Measurements from ENCODE around the gene SYN1.

DNA sequence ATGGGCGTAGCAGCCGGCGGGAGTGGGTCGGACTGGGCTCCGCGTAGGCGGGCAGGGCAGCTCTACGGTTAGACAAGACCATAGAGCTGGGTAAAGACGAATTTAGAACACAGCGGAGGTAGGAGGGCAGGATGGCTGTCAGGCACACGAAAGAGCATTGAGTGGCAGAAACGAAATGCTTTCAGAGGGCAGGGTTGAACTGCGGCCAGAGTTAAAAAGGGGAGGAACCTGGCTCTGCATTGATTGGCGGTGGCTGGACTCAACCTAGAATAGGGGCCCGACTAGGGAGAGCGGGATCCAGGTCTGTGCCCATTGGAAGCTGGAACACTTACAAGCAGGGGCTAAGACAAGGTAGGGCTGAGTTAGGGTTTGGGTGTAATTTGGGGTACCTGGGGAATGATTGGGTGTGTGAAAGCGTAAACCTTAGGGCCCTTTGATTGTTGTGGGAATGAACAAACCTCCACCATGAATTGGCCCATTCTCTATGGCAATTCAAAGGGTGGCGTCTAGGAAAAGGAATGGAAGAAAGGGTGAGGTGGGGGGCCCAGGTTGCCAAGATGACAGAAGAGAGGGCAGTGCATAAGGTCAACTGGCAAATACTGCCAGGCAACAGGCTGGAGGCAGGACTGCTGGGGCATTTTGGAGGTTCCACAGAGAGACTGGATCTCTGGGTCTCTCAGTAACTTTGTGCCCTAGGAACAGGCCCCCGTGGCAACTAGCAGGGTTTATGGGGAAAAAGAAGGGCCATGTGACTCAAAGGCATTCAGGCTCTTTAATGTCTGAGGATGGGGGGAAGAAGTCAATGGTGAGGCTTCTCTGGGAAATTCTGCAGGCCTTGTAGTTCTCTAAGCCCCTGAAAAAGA, 31.6 kb upstream of the SYN1 start:
- TF ChIP-seq, protein P1, sequence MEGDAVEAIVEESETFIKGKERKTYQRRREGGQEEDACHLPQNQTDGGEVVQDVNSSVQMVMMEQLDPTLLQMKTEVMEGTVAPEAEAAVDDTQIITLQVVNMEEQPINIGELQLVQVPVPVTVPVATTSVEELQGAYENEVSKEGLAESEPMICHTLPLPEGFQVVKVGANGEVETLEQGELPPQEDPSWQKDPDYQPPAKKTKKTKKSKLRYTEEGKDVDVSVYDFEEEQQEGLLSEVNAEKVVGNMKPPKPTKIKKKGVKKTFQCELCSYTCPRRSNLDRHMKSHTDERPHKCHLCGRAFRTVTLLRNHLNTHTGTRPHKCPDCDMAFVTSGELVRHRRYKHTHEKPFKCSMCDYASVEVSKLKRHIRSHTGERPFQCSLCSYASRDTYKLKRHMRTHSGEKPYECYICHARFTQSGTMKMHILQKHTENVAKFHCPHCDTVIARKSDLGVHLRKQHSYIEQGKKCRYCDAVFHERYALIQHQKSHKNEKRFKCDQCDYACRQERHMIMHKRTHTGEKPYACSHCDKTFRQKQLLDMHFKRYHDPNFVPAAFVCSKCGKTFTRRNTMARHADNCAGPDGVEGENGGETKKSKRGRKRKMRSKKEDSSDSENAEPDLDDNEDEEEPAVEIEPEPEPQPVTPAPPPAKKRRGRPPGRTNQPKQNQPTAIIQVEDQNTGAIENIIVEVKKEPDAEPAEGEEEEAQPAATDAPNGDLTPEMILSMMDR (optimal IDR thresholded peaks at IDR 0.05 in 1 of 3, IDR thresholded peaks at IDR 0.05 in 1 of 3, conservative IDR thresholded peaks at IDR 0.05 in 1 of 3; ENCODE audit: extremely low read depth in 1 of 3, insufficient read depth in 2 of 3, low read length in 3 of 3) = no peak
- TF ChIP-seq EZH2 (IDR thresholded peaks at IDR 0.05; ENCODE audit: low read length) = no peak
